ENCODE measurements around the gene AKT2. TPM values are rescaled to one million over a fixed set of nuclear protein-coding genes. Genes with fewer than 3 reads are reported as not detected.

The AKT2 gene
- total and polyA plus RNA-seq, 10 of the 15 experiments (the other 5 are each of a cell fraction or from before 2014, with no cell fraction given): 1.0 to 185 (median 71.5) TPM

- no peak for TF ChIP-seq BCL3 (IDR thresholded peaks at IDR 0.05; ENCODE audit: borderline replicate concordance, insufficient read depth, low read depth, low read length, poor library complexity, severe bottlenecking)
- TF ChIP-seq DPF2 (IDR thresholded peaks at IDR 0.05): peak; percentile 48; the same call in 1 of the 2 replicates
- TF ChIP-seq CBFB (IDR thresholded peaks at IDR 0.05; ENCODE audit: low read depth): peak; percentile 61; the same call in 1 of the 2 replicates
- no peak for TF ChIP-seq TBL1XR1 (IDR thresholded peaks at IDR 0.05; ENCODE audit: low read depth, low read length)
- TF ChIP-seq TCF3 (IDR thresholded peaks at IDR 0.05; ENCODE audit: borderline replicate concordance, insufficient read depth, low read depth, low read length): 0 out of 2 replicates have a peak, but pooled peaks have one; percentile 50
- no peak for TF ChIP-seq NR2C1 (IDR thresholded peaks at IDR 0.05)
- TF ChIP-seq CHD2 (IDR thresholded peaks at IDR 0.05; ENCODE audit: borderline replicate concordance, low read depth, low read length): peak; percentile 49; the same call in 1 of the 2 replicates
- TF ChIP-seq ATF7 (IDR thresholded peaks at IDR 0.05; ENCODE audit: low read depth): peak; percentile 83
- TF ChIP-seq BACH1 (IDR thresholded peaks at IDR 0.05; ENCODE audit: borderline replicate concordance): peak; percentile 84
- no peak for TF ChIP-seq NRF1 (conservative IDR thresholded peaks at IDR 0.05; ENCODE audit: low read depth, low read length)
- peak; percentile 42; the same call in 1 of the 2 replicates for TF ChIP-seq LARP7 (IDR thresholded peaks at IDR 0.05)
- peak; percentile 76; the same call in 1 of the 2 replicates for TF ChIP-seq GATAD2B (conservative IDR thresholded peaks at IDR 0.05; ENCODE audit: low read depth)
- TF ChIP-seq ZZZ3 (IDR thresholded peaks at IDR 0.05; ENCODE audit: control insufficient read depth, insufficient read length, low read depth): no peak
- peak in 1 of 2 experiments; percentile 22; a peak in 1 of 4 replicates for TF ChIP-seq EP300 (IDR thresholded peaks at IDR 0.05; ENCODE audit: borderline replicate concordance in 1 of 2, control insufficient read depth in 1 of 2, low read depth in 2 of 2, low read length in 2 of 2)
- TF ChIP-seq MYB (IDR thresholded peaks at IDR 0.05; ENCODE audit: borderline replicate concordance, low read depth, low read length): no peak
- TF ChIP-seq IKZF2 (IDR thresholded peaks at IDR 0.05): 0 out of 4 replicates have a peak, but pooled peaks of 1 of the 2 experiments have one; percentile 7
- TF ChIP-seq MYC (IDR thresholded peaks at IDR 0.05; ENCODE audit: insufficient read depth, insufficient read length, insufficient replicate concordance, low read length, severe bottlenecking): peak; percentile 44
- no peak for TF ChIP-seq MTA3 (IDR thresholded peaks at IDR 0.05; ENCODE audit: borderline replicate concordance, low read length)
- peak; percentile 86 to 95 for TF ChIP-seq BHLHE40 (IDR thresholded peaks at IDR 0.05; ENCODE audit: borderline replicate concordance in 1 of 2, low read depth in 2 of 2, low read length in 1 of 2)
- TF ChIP-seq ZBED1 (IDR thresholded peaks at IDR 0.05; ENCODE audit: borderline replicate concordance): no peak
- no peak for TF ChIP-seq STAT3 (IDR thresholded peaks at IDR 0.05; ENCODE audit: low read depth, low read length)
- TF ChIP-seq NR2F1 (conservative IDR thresholded peaks at IDR 0.05): 0 out of 2 replicates have a peak, but pooled peaks have one; percentile 43
- no peak for TF ChIP-seq SIX5 (IDR thresholded peaks at IDR 0.05; ENCODE audit: low read depth, low read length, severe bottlenecking)
- TF ChIP-seq, protein P1, sequence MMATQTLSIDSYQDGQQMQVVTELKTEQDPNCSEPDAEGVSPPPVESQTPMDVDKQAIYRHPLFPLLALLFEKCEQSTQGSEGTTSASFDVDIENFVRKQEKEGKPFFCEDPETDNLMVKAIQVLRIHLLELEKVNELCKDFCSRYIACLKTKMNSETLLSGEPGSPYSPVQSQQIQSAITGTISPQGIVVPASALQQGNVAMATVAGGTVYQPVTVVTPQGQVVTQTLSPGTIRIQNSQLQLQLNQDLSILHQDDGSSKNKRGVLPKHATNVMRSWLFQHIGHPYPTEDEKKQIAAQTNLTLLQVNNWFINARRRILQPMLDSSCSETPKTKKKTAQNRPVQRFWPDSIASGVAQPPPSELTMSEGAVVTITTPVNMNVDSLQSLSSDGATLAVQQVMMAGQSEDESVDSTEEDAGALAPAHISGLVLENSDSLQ (IDR thresholded peaks at IDR 0.05): peak; percentile 82
- TF ChIP-seq HCFC1 (IDR thresholded peaks at IDR 0.05; ENCODE audit: low read length): peak; percentile 10; the same call in 1 of the 2 replicates
- TF ChIP-seq PBX3 (IDR thresholded peaks at IDR 0.05; ENCODE audit: insufficient replicate concordance, low read depth, low read length): peak; percentile 6
- TF ChIP-seq CHD1 (IDR thresholded peaks at IDR 0.05; ENCODE audit: low read depth, low read length): peak; percentile 95; the same call in 1 of the 2 replicates
These were observed at the start of gene AKT2 (continued) for GRCh38 chr19:40284501-40285352.

Measured in GM12878 (cell line).